Hematopoietic multipotent progenitor cell treated with erythropoietin and hydrocortisone succinate and interleukin-3 and kit ligand, for 6 days (in vitro differentiated cells): ENCODE measurements around the gene KRT5.

Source experiments
- DNase-seq: peaks from one replicate; pipeline ENCODE4 v3.0.0-alpha.2; 2015

Gene KRT5

DNA sequence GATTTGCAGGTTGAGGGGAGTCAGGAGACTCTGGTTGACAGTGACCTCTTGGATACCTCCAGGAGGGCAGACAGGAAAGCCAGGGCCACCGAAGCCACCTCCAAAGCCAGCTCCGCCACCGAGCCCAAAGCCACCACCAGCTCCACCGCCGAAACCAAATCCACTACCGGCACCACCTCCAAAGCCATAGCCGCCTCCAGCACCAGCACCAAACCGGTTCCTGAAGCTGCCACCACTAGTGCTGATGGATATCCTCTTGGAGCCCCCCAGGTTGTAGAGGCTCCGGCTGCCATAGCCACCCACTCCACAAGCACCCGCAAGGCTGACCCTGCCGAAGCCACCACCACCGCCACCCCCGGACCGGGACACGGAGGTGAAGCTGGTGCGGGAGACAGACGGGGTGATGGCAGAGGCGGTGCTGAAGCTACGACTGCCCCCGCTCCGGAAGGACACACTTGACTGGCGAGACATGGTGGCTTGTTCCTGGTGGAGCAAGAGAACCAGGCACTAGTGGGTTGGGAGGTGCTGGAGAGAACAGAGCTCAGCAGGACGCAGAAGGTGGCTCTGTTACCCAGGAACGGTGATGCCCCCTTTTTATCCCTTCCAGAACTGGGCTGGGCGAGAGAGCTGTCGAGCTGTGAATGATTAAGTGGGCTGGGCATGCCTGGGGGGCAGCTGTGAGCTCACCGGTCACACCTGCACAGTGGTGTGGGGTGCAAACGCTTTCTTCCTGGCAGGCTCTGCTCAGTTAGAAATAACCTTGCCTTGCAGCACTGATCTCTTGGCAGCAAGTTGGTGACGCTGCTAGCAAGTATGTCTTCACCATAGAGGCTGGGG is at the start of gene KRT5:
KRT5 (minus strand) TSS at position 569 of the 837 bp plus-strand sequence; CDS start at position 471, 98 bp downstream.
- DNase-seq, result no peak

DNA sequence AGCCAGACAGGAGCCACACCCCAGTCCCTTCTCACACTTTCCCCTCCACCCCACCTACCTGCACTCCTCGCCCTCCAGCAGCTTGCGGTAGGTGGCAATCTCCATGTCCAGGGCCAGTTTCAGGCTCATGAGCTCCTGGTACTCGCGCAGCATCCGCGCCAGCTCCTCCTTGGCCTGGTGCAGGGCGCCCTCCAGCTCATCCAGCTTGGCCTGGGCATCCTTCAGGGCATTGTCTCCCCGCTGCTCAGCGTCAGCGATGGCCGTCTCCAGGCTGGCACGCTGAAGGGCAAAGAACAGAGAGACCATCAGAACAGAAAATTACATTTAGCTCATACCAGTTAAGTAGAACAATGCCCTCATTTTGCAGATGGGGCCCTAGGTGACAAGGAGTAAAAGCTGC is 47.9 kb upstream of the KRT5 start:
- no peak for DNase-seq

DNA sequence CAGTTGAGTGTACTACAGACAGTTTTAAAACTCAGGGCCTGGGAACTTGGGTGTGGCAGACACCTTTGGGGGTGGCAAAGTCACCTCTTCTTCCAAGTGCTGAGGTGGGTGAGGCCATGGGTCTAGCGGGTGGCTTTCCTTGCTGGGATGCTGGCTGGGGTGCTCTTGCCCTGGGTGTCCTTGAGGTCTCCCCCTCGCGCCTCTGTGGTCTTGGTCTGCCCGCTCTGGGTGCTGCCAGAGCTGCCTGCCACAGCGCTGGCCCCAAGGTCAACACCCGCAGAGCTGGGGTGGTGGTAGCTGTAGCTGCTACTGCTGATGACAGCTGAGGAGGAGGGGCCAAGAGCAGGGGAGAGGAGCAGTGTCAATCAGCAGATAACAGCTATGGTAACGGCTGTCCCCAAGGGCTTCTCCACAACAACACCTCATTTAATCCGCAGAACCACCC is 46.7 kb upstream of the KRT5 start:
- DNase-seq, result peak; percentile 42

DNA sequence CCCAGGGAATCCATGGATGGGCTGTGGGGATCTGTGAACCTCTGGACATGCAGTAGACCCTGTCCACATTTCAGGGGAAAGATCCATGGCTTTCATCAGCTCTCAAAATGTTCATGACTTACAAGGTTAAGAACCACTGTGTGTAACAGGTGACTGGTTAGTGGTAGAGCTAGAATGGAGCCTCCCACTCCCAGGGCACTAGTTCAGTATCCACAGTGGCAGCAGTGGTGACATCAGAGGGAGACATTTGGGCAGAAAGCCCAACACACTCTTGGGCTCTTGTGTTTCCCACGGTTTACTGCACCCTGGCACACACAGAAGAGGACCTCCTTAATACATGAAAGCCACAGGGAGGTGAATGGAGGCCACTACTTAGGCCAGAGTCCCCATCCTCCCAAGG is 44.4 kb upstream of the KRT5 start:
- DNase-seq, result no peak

DNA sequence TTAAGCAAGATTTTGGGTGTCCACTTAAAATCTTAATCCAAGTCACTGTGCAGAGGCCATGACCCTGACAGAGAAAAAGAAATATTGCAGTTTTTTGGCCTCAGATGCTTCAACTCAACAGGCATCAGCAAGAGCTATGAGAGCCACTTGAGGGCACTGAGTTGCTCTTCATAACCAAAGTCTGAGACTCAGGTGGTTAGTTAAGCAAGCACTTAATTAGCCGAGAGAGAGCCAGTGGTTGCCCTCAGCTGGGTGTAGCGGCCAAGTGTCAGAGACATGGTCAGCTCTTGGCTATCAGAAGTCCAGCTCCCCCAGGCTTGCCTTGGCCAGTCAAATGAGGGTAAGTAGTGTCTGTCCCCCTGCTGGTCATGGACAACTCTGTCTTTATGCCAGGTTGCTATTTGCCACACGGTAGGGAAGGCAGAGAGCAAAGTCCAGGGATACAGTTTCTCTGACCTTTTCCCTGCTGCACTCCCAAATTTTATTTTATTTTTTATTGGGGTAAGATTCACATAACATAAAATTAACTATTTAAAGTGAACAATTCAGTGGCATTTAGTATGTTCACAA is 41.8 kb upstream of the KRT5 start:
- peak; percentile 25 for DNase-seq

DNA sequence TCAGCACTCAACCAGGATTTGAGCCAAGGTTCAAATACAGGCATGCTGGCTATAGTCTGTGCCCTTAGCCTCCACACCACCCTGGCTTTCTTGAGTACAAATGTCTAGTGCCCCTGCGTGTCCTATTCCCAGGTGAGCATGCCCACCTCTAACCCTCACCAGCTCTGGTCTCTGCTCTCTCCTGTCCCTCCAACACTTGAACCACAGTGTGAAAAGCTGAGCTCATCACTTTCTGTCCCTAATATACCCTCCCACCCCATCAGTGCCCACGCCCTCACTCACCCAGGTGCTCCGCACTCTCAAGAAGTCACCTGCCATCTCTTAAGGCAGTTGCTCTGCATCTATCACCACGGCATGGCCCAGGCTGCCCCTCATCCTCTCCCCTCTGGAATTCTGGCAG is 39.8 kb upstream of the KRT5 start:
- DNase-seq, result no peak

- DNase-seq, result no peak
Observed at GRCh38 chr12:52558781-52559445, 38.7 kb upstream of the KRT5 start.

- DNase-seq, result no peak
Observed at GRCh38 chr12:52557476-52557875, 37.3 kb upstream of the KRT5 start.

- DNase-seq, result no peak
Observed at GRCh38 chr12:52555577-52555976, 35.4 kb upstream of the KRT5 start.

DNA sequence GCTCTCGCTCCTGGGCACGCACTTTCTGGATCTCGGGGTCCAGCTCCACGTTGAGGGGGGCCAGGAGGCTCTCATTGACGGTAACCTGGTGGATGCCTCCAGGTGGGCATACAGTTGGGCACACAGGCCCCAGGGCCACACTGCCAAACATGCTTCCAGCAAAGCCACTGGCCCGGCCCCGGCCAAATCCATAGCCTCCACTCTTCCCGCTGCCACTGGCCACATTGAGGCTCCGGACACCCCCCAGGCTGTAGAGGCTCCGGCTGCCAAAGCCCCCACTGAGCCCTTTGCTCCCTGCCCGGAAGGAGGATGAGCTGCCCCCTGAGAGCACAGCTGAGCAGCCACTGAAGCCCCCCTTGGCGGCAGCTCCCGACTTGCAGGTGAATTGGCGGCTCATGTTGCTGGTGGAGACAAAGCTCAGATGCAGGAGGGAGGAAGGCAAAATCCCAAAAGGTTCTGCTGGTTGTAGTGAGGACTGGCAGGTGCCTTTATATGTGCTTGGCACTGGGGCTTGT is 32.5 kb upstream of the KRT5 start, which contains the start of gene KRT71:
KRT71 (minus strand) TSS at position 465 of the 515 bp plus-strand sequence; CDS start at position 397, 68 bp downstream.
- no peak for DNase-seq

DNA sequence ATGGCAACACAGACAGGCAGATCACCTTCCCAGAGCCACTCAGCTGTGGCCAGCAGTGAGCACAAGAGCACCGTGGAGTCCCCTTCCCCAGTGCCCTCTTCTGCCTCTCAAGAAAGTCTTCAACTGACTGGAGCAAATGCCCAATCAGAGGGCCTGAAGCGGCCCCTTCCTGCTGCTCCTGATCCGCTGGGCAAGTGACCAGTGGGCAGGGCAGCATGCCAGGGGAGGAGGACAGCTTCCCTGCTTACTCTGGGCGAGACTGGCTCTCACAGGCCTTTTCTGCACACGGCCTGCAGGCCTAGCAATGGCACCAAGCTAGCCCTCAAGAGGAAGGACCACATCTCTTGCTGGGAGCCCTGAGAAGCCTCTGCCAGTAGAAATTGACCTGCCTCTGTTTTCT is 31.9 kb upstream of the KRT5 start:
- DNase-seq, result no peak

- no peak for DNase-seq
Observed at GRCh38 chr12:52551216-52551865, 31.1 kb upstream of the KRT5 start.

- no peak for DNase-seq
Observed at GRCh38 chr12:52546126-52546525, 25.9 kb upstream of the KRT5 start.

DNA sequence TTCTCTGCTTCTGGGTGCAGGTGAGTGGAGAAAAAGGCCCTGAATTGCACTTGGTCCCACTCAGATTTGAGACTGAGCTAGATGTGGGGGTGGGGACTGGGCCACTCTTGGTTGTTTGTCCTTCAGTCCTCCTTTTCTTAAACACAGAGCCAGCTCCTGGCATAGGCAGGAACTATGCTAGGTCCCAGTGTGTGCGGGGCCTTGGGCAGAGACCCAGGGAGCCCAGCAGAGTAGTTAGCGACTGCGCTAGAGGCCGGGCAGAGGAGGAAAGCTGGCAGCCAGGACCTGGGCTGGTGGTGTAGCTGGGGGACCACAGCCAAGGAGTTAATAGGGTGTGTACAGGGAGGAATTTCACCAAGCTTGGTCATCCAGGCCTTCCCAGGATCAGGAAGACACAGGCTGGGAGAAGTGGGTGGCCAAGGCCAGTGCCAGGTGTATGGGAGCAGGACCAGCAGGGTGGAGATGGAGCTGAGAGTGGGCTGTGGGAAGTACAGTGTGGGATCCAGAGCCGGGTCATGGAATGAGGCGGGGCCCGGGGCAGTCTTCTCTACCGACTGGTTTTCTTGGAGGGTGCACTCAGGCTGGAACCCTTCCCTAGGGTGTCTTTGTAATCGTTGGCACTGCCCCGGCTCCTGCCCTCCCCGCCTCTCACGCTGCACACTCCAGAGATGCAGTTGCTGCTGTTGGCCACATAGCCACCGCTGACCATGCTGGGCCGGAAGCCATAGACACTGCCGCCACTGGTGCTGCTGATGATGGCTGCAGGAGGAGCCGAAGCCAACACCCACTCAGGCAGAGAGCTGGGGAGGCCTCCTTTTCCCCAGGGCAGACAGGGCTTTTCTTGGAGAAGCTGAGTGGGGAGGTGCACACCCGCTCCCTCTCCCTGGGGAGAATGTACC is 24.0 kb upstream of the KRT5 start:
- DNase-seq, result no peak

DNA sequence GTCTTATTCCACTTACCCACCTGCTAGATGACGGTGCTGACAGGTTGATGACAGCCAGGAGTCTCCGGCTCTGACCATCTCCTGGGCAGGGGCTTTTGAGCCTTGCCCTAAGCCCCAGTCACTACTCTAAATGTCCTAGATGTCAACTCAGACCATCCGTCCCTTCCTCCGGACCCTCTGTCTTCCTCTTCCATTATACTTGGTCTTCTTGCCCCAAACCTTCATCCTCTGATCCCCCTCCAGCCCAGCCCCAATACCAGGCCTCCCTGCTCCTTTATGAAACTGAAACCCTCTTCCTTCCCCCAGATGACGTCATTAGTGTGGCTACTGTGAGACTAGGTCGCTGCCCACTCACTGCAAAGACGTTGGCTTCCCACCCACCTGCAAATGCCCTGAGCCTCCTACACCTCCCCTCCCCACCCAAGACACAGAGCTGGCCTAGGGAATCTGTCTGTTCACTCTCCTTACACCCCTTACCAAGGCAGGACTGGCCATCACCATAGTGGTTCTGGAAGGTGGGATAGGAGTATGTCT is 22.7 kb upstream of the KRT5 start:
- no peak for DNase-seq

GRCh38 chr12:52542157-52542556 is 22.0 kb upstream of the KRT5 start:
- DNase-seq, result no peak

DNA sequence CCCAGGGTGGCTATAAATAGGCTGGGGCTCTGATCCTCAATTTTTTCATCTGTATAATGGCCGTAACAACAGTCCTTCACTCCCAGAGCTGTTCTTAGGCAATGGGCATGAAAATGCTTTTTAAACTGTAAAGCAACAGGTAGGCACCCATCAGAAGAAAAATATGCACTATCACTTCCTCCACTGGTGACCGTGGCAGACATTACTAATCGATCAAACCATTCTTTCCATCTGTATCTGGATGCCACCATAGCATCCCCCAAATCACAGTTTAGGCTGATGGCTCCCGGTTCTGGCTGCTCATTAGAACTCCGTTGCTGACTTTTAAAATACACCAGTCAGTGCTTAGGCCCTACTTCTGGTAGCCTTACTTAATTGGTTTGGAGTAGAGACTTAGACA is 21.5 kb upstream of the KRT5 start:
- no peak for DNase-seq

DNA sequence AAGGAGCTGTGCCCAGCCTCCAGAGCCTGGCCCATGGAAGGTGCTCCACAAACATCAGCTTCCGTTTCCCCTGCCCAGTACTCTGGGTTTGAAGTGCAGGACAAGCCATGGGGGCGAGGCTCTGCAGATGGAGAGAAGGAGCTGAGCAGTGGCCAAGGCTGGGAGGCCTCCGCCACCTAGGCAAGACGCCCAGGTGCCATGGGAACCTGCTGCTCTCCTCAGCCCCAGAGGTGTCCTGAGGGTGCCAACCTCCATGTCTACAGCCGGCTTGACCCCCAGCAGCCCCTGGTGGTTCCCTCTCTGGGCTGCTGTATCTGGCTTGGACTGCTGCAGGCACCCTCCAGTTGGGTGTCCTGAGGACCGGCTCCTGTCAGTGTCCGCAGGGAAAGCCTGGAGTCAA is 20.3 kb upstream of the KRT5 start:
- no peak for DNase-seq

- no peak for DNase-seq
Observed at GRCh38 chr12:52539821-52540173, 19.6 kb upstream of the KRT5 start.

- DNase-seq, result no peak
Observed at GRCh38 chr12:52539083-52539820, 19.1 kb upstream of the KRT5 start.

DNA sequence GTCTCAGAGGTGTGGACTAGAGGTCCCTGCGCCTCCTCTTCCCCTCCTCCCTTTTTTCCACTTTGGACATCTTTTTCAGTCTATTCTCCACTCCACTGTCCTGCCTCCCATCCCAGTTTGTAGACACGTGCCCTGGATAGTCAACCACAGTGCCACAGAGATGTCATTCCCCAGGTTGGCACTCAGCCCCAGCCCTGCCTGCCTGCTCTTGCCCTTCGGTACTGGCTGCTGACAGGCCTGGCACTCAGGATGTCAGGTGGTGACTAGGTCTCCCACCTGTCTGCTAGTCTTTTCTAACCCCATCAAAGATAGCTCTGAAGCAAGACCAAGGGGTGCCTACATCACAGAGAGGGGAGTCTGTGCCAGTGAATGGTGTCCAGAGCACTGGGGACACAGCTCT is 16.9 kb upstream of the KRT5 start:
- no peak for DNase-seq
